ENCODE results near the gene DPP9. TPM values are rescaled to one million over a fixed set of nuclear protein-coding genes. Genes with fewer than 3 reads are reported as not detected.
A peak's percentile ranks its signal among the peaks of the same experiment; 100 is the strongest.

The DPP9 gene
- total RNA-seq, 1 donor from 2014 or later, result 17.1 TPM

GRCh38 chr19:4678881-4679790, 44.5 kb downstream of the DPP9 start:
- Histone ChIP-seq H3K4me3 (no peak overlapping the region), H3K27me3 (no peaks in the 10 kb centered on the region), H2AFZ (replicated peaks) (no peak overlapping the region), H3K9ac (no peak overlapping the region), H3K4me2 (no peak overlapping the region), H3K79me2 (ENCODE audit: low read depth) (no peaks in the 10 kb centered on the region), H4K20me1 (ENCODE audit: low read depth) (no peaks in the 10 kb centered on the region), H3F3A (ENCODE audit: low read depth) (peaks cover 24% of the 10 kb centered on the region), H3K36me3 (no peaks in the 10 kb centered on the region), H3K9me3 (ENCODE audit: low read depth) (no peaks in the 10 kb centered on the region), H3K4me1 (no peaks in the 10 kb centered on the region), H3K27ac (no peak overlapping the region)
- Mint-ChIP-seq H3K4me1 (peaks cover 16% of the 10 kb centered on the region), H3K4me3 (no peak overlapping the region), H3K9me3 (no peaks in the 10 kb centered on the region), H3K27me3 (ENCODE audit: insufficient read depth, low read depth) (peaks cover 4% of the 10 kb centered on the region), H3K27ac (no peak overlapping the region), H3K36me3 (peaks cover 6% of the 10 kb centered on the region)
- TF ChIP-seq EZH2phosphoT487 (IDR thresholded peaks at IDR 0.05) (no peak), CTCF (IDR thresholded peaks at IDR 0.05) (no peak), EZH2 (IDR thresholded peaks at IDR 0.05) (no peak)
- DNase-seq (ENCODE audit: low spot score), result peak; percentile 82

GRCh38 chr19:4676955-4677731, 46.5 kb downstream of the DPP9 start:
- H3K9me3 Mint-ChIP-seq, result no peaks in the 10 kb centered on the region
- Histone ChIP-seq H3K4me1 (no peaks in the 10 kb centered on the region), H3F3A (ENCODE audit: low read depth) (peaks cover 33% of the 10 kb centered on the region), H3K4me2 (no peak overlapping the region), H3K9me3 (ENCODE audit: low read depth) (no peaks in the 10 kb centered on the region), H3K9ac (no peak overlapping the region), H3K36me3 (no peaks in the 10 kb centered on the region), H4K20me1 (ENCODE audit: low read depth) (no peaks in the 10 kb centered on the region), H3K27me3 (no peaks in the 10 kb centered on the region), H3K79me2 (ENCODE audit: low read depth) (no peaks in the 10 kb centered on the region), H2AFZ (replicated peaks) (no peak overlapping the region), H3K27ac (no peak overlapping the region), H3K4me3 (no peak overlapping the region)
- TF ChIP-seq EZH2phosphoT487 (IDR thresholded peaks at IDR 0.05) (no peak), EZH2 (IDR thresholded peaks at IDR 0.05) (no peak), CTCF (IDR thresholded peaks at IDR 0.05) (peak; percentile 59)
- H3K36me3 Mint-ChIP-seq, result peaks cover 3% of the 10 kb centered on the region
- H3K27ac Mint-ChIP-seq, result peak overlapping the region; percentile 33
- peak overlapping the region; percentile 62 for H3K4me3 Mint-ChIP-seq
- peaks cover 4% of the 10 kb centered on the region for H3K27me3 Mint-ChIP-seq (ENCODE audit: insufficient read depth, low read depth)
- peak; percentile 84 for DNase-seq (ENCODE audit: low spot score)
- H3K4me1 Mint-ChIP-seq, result peaks cover 16% of the 10 kb centered on the region

GRCh38 chr19:4675346-4675745, 48.3 kb downstream of the DPP9 start:
- Histone ChIP-seq H3K27me3 (no peaks in the 10 kb centered on the region), H3F3A (ENCODE audit: low read depth) (peaks cover 46% of the 10 kb centered on the region), H3K27ac (no peak overlapping the region), H3K9me3 (ENCODE audit: low read depth) (no peaks in the 10 kb centered on the region), H3K36me3 (no peaks in the 10 kb centered on the region), H3K4me1 (no peaks in the 10 kb centered on the region), H3K4me3 (no peak overlapping the region), H3K79me2 (ENCODE audit: low read depth) (no peaks in the 10 kb centered on the region), H3K4me2 (no peak overlapping the region), H2AFZ (replicated peaks) (no peak overlapping the region), H4K20me1 (ENCODE audit: low read depth) (no peaks in the 10 kb centered on the region), H3K9ac (no peak overlapping the region)
- no peak overlapping the region for H3K4me3 Mint-ChIP-seq
- DNase-seq (ENCODE audit: low spot score), result no peak
- H3K27me3 Mint-ChIP-seq (ENCODE audit: insufficient read depth, low read depth), result peaks cover 4% of the 10 kb centered on the region
- H3K9me3 Mint-ChIP-seq, result no peaks in the 10 kb centered on the region
- H3K27ac Mint-ChIP-seq, result no peak overlapping the region
- no peak for TF ChIP-seq CTCF (IDR thresholded peaks at IDR 0.05)
- TF ChIP-seq EZH2 (IDR thresholded peaks at IDR 0.05), result no peak
- no peak for TF ChIP-seq EZH2phosphoT487 (IDR thresholded peaks at IDR 0.05)
- peaks cover 25% of the 10 kb centered on the region for H3K4me1 Mint-ChIP-seq
- peaks cover 2% of the 10 kb centered on the region for H3K36me3 Mint-ChIP-seq

All from neural progenitor cell (in vitro differentiated cells).